ENCODE results near the gene AMOT.

AMOT gene

GRCh38 chrX:112766774-112767173 lies 73.9 kb downstream of the AMOT start:
- TF ChIP-seq TAF1 (IDR thresholded peaks at IDR 0.05; ENCODE audit: borderline replicate concordance, insufficient read depth, low read length) (no peak), POLR2AphosphoS5 (IDR thresholded peaks at IDR 0.05; ENCODE audit: low read depth, low read length) (no peak), REST (IDR thresholded peaks at IDR 0.05; ENCODE audit: insufficient read depth in 1 of 2, low read depth in 2 of 2, low read length in 2 of 2) (no peak), SIN3A (IDR thresholded peaks at IDR 0.05; ENCODE audit: borderline replicate concordance, insufficient read depth, low read length) (no peak), FOXP2 (optimal IDR thresholded peaks at IDR 0.05; ENCODE audit: borderline replicate concordance, extremely low read depth, extremely low read length, insufficient read depth) (no peak)

DNA sequence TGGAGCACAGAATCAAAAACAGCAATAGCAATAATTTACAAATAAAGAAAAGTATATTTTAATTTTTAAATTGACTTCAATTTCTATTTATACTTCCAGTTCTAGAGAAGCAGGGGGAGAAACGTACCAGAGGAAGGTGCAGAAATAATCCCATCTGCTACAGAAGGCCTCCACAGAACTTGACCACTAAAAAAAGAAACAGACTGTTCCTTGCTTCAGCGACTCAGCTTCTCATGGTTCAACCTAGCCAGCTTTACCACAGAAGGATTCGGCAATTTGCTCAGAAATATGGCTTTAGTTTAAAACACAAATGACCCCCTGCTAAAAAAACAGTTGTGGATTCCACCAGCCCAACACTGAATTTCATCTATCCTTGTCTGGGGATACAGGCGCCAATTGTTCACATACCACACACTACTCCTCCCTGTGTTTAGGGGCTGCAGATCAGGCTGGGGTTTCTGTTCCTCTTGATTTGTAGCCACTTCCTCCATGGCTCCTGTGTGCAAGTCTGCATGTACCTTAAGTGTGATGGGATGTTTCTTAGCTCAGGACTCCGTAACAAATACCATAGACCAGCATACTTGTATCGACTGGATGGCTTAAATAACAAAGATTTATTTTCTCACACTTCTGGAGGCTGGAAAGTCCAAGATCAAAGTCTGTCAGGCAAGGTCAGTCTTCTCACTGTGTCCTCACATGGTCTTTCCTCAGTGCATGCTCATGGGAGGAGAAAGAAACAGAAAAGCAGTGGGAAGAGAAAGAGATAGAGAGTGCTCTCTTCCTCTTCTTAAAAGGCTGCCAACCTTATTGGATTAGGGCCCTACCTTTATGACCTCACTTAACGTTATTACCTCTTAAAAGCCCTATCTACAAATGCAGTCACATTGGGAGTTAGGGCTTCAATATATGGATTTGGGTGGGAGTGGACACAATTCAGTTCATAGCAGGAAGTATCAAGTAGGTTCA lies 79.1 kb downstream of the AMOT start:
- no peak for TF ChIP-seq SIN3A (IDR thresholded peaks at IDR 0.05; ENCODE audit: borderline replicate concordance, insufficient read depth, low read length)
- TF ChIP-seq FOXP2 (optimal IDR thresholded peaks at IDR 0.05; ENCODE audit: borderline replicate concordance, extremely low read depth, extremely low read length, insufficient read depth), result no peak
- no peak for TF ChIP-seq TAF1 (IDR thresholded peaks at IDR 0.05; ENCODE audit: borderline replicate concordance, insufficient read depth, low read length)
- TF ChIP-seq POLR2AphosphoS5 (IDR thresholded peaks at IDR 0.05; ENCODE audit: low read depth, low read length), result no peak
- no peak for TF ChIP-seq REST (IDR thresholded peaks at IDR 0.05; ENCODE audit: insufficient read depth in 1 of 2, low read depth in 2 of 2, low read length in 2 of 2)

DNA sequence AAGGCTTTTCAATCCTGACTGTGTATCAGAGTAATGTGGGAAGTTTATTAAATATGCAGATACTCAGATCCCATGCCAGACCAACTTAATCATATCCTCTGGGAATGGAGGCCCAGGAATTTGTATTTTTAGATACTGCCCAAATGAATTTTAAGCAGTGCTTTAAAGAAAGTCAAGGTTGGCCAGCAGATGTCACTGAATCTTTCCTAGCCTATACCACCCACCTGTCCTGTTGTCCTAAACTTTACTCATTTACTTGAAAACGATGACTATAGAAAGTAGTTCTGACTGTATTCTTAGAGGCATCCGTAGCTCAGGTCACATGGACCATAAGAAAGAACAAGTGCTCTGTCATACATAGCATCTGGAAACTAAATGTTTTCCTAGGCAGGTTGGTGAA lies 79.9 kb downstream of the AMOT start:
- TF ChIP-seq TAF1 (IDR thresholded peaks at IDR 0.05; ENCODE audit: borderline replicate concordance, insufficient read depth, low read length) (no peak), REST (IDR thresholded peaks at IDR 0.05; ENCODE audit: insufficient read depth in 1 of 2, low read depth in 2 of 2, low read length in 2 of 2) (no peak), FOXP2 (optimal IDR thresholded peaks at IDR 0.05; ENCODE audit: borderline replicate concordance, extremely low read depth, extremely low read length, insufficient read depth) (no peak), SIN3A (IDR thresholded peaks at IDR 0.05; ENCODE audit: borderline replicate concordance, insufficient read depth, low read length) (no peak), POLR2AphosphoS5 (IDR thresholded peaks at IDR 0.05; ENCODE audit: low read depth, low read length) (no peak)

DNA sequence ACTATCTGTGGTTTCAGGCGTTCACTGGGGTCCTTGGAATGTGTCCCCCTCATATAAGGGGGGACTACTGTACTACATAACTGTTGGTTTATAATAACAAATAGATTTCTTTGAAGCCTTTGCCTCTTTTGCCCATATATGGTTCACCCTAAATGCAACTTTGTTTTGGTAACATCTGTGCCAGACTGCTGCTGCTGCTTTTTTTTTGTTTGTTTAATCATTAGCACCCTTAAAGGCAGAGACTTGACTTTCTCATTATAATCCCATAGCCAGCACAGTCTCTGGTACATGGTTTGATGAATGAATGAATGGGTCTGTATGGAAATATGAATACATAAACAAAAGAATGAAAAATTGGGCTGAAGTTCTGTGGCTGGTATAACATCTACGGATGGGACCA lies 80.7 kb downstream of the AMOT start:
- TF ChIP-seq SIN3A (IDR thresholded peaks at IDR 0.05; ENCODE audit: borderline replicate concordance, insufficient read depth, low read length) (no peak), REST (IDR thresholded peaks at IDR 0.05; ENCODE audit: insufficient read depth in 1 of 2, low read depth in 2 of 2, low read length in 2 of 2) (no peak), POLR2AphosphoS5 (IDR thresholded peaks at IDR 0.05; ENCODE audit: low read depth, low read length) (no peak), FOXP2 (optimal IDR thresholded peaks at IDR 0.05; ENCODE audit: borderline replicate concordance, extremely low read depth, extremely low read length, insufficient read depth) (no peak), TAF1 (IDR thresholded peaks at IDR 0.05; ENCODE audit: borderline replicate concordance, insufficient read depth, low read length) (no peak)

All from PFSK-1 (cell line).